SK-N-SH (cell line): ENCODE measurements around the gene PPID. TPM values are rescaled to one million over a fixed set of nuclear protein-coding genes. Genes with fewer than 3 reads are reported as not detected.

Source experiments
- CTCF ChIA-PET: fragments of 300-600, 350-600 bp; formaldehyde crosslinking; extraction: SDS; loops from one replicate; lab custom pipeline; 2021; lab: Yijun Ruan, JAX
- POLR2A ChIA-PET: fragments of 350-600 bp; sonication (Branson Sonifier 250); formaldehyde crosslinking; extraction: SDS; loops from one replicate; lab custom pipeline; 2020; ENCODE audit warnings: antibody characterized with exemption, inconsistent platforms; lab: Yijun Ruan, JAX
- DNase-seq: peaks from one replicate; pipeline ENCODE4 v3.0.0; 2012
- H2AFZ ChIP-seq: fragments of 200-600 bp; sonication (generic); 2 replicates; pipeline ENCODE4 v1.8.1; 2016; ENCODE audit warnings: antibody characterized with exemption, mild to moderate bottlenecking, low read depth
- H3F3A ChIP-seq: fragments of 200-600 bp; sonication (generic); replicated peaks from 2 replicates; pipeline ENCODE3; 2016; ENCODE audit warnings: antibody characterized with exemption, mild to moderate bottlenecking; ENCODE audit not compliant: insufficient read depth
- H3K27ac ChIP-seq, 2 experiments: fragments of 200-500 bp in 1 of 2; fragments of 200-600 bp in 1 of 2; sonication (Bioruptor generic) in 1 of 2; sonication (generic), shearing (Covaris generic) in 1 of 2; 2 replicates each; pipeline versions ENCODE4 v1.5.1 to v1.6.1; 2014 to 2016; ENCODE audit warnings: low read depth in 2 of 2, inconsistent platforms in 1 of 2, low read length in 1 of 2, mild to moderate bottlenecking in 1 of 2, mixed read lengths in 1 of 2
- H3K27me3 ChIP-seq: fragments of 200-600 bp; sonication (generic), shearing (Covaris generic); 2 replicates; pipeline ENCODE4 v1.6.1; 2016; ENCODE audit warnings: mixed run types; ENCODE audit not compliant: insufficient read depth
- H3K36me3 ChIP-seq, 2 experiments: fragments of 200-500 bp in 1 of 2; fragments of 200-600 bp in 1 of 2; sonication (Bioruptor generic) in 1 of 2; sonication (generic) in 1 of 2; replicated peaks in 1 of 2; 2 replicates each; pipeline versions ENCODE3 to v1.5.1; 2014 to 2016; ENCODE audit warnings: low read length in 1 of 2, mild to moderate bottlenecking in 1 of 2; ENCODE audit not compliant: insufficient read depth in 2 of 2, control insufficient read depth in 1 of 2
- H3K4me1 ChIP-seq, 2 experiments: fragments of 200-500 bp in 1 of 2; fragments of 200-600 bp in 1 of 2; sonication (Bioruptor generic) in 1 of 2; sonication (generic), shearing (Covaris generic) in 1 of 2; 2 replicates each; pipeline versions ENCODE4 v1.5.1 to v1.6.1; 2014 to 2016; ENCODE audit warnings: low read depth in 1 of 2, low read length in 1 of 2, mixed run types in 1 of 2; ENCODE audit not compliant: insufficient read depth in 2 of 2, control insufficient read depth in 1 of 2
- H3K4me2 ChIP-seq: fragments of 200-600 bp; sonication (generic), shearing (Covaris generic); 2 replicates; pipeline ENCODE4 v1.6.1; 2017; ENCODE audit warnings: mixed run types
- H3K4me3 ChIP-seq, 2 experiments: fragments of 200-500 bp in 1 of 2; fragments of 200-600 bp in 1 of 2; sonication (Bioruptor generic) in 1 of 2; sonication (generic), shearing (Covaris generic) in 1 of 2; 2 replicates each; pipeline versions ENCODE4 v1.5.1 to v1.8.1; 2014 to 2016; ENCODE audit warnings: low read depth in 2 of 2, inconsistent platforms in 1 of 2, low read length in 1 of 2, mild to moderate bottlenecking in 1 of 2, mixed read lengths in 1 of 2, moderate library complexity in 1 of 2
- H3K79me2 ChIP-seq: fragments of 200-600 bp; sonication (generic); 2 replicates; pipeline ENCODE4 v1.8.1; 2017; ENCODE audit warnings: mild to moderate bottlenecking; ENCODE audit not compliant: insufficient read depth
- H3K9ac ChIP-seq: fragments of 200-600 bp; sonication (generic); 2 replicates; pipeline ENCODE4 v1.6.1; 2017; ENCODE audit warnings: mixed run types
- H3K9me2 ChIP-seq: fragments of 200-600 bp; sonication (generic); 2 replicates; pipeline ENCODE4 v1.6.1; 2017; ENCODE audit warnings: mixed run types
- H3K9me3 ChIP-seq: fragments of 200-600 bp; sonication (generic); 2 replicates; pipeline ENCODE4 v1.6.1; 2017; ENCODE audit warnings: mixed run types, mild to moderate bottlenecking, moderate library complexity
- H4K20me1 ChIP-seq: fragments of 200-600 bp; sonication (generic); 2 replicates; pipeline ENCODE4 v1.6.1; 2017; ENCODE audit warnings: mild to moderate bottlenecking, mixed run types; ENCODE audit not compliant: insufficient read depth
- CTCF ChIP-seq: fragments of 200-600 bp; sonication (generic); IDR thresholded peaks from 2 replicates; pipeline ENCODE4 v1.6.1; 2017; ENCODE audit warnings: antibody characterized with exemption, mild to moderate bottlenecking, moderate library complexity
- ELF1 ChIP-seq: IDR thresholded peaks from 2 replicates; pipeline ENCODE4 v1.4.0; 2012
- EP300 ChIP-seq, 2 experiments: IDR thresholded peaks; 2 replicates each; pipeline versions ENCODE4 v1.4.0 to v1.6.1; 2012; ENCODE audit warnings: borderline replicate concordance in 1 of 2, low read depth in 1 of 2, low read length in 1 of 2
- GABPA ChIP-seq: IDR thresholded peaks from 2 replicates; pipeline ENCODE4 v1.4.0; 2012; ENCODE audit warnings: low read depth, mild to moderate bottlenecking
- GATA2 ChIP-seq: sonication (generic); formaldehyde crosslinking; IDR thresholded peaks from 2 replicates; pipeline ENCODE4 v1.5.0; 2020; ENCODE audit warnings: mild to moderate bottlenecking, missing genetic modification reagents
- JUND ChIP-seq: IDR thresholded peaks from 2 replicates; pipeline ENCODE4 v1.4.0; 2012
- MAX ChIP-seq: IDR thresholded peaks from 2 replicates; pipeline ENCODE4 v1.4.0; 2012; ENCODE audit warnings: low read depth
- MXI1 ChIP-seq: IDR thresholded peaks from 2 replicates; pipeline ENCODE4 v1.6.1; 2012; ENCODE audit warnings: mild to moderate bottlenecking, low read depth, low read length, improper control_type of control experiment
- NFIC ChIP-seq: IDR thresholded peaks from 2 replicates; pipeline ENCODE4 v1.4.0; 2012; ENCODE audit warnings: borderline replicate concordance
- PBX3 ChIP-seq: IDR thresholded peaks from 2 replicates; pipeline ENCODE4; 2012
- POLR2AphosphoS5 ChIP-seq: IDR thresholded peaks from 2 replicates; pipeline ENCODE4 v1.6.1; 2012; ENCODE audit warnings: low read depth, low read length
- RAD21 ChIP-seq: IDR thresholded peaks from 2 replicates; pipeline ENCODE4 v1.6.1; 2012; ENCODE audit warnings: mild to moderate bottlenecking, low read length
- REST ChIP-seq: IDR thresholded peaks from 2 replicates; pipeline ENCODE4 v1.6.1; 2012; ENCODE audit warnings: mild to moderate bottlenecking, low read depth, low read length, moderate library complexity
- RFX5 ChIP-seq: IDR thresholded peaks from 2 replicates; pipeline ENCODE4 v1.6.1; 2012; ENCODE audit warnings: mild to moderate bottlenecking, improper control_type of control experiment, low read length
- RXRA ChIP-seq: IDR thresholded peaks from 2 replicates; pipeline ENCODE4 v1.4.0; 2012; ENCODE audit warnings: low read depth, mild to moderate bottlenecking, borderline replicate concordance
- SIN3A ChIP-seq: IDR thresholded peaks from 2 replicates; pipeline ENCODE4 v1.6.1; 2012; ENCODE audit warnings: low read depth, mild to moderate bottlenecking, low read length, moderate library complexity, borderline replicate concordance
- TCF12 ChIP-seq: IDR thresholded peaks from 2 replicates; pipeline ENCODE4 v1.4.0; 2012
- USF1 ChIP-seq: IDR thresholded peaks from 2 replicates; pipeline ENCODE4 v1.4.0; 2012; ENCODE audit warnings: low read depth, borderline replicate concordance
- USF2 ChIP-seq: fragments of 150-350 bp; IDR thresholded peaks from 2 replicates; pipeline ENCODE4 v1.6.1; 2017; ENCODE audit warnings: antibody characterized with exemption, low read length, low read depth, borderline replicate concordance
- ZBTB33 ChIP-seq: IDR thresholded peaks from 2 replicates; pipeline ENCODE4 v1.4.0; 2012; ENCODE audit warnings: low read depth, borderline replicate concordance
- WGBS: methylation state at CpG from one replicate; pipeline ENCODE4 v1.1.6; 2017; ENCODE audit warnings: low lambda C conversion rate; 5-methylcytosine and 5-hydroxymethylcytosine counted together
- polyA plus RNA-seq, 3 experiments: library from polyadenylated mRNA; depleted of rRNA; stranded (reverse); fragments of >200 nt; gene quantifications; 2 replicates each; pipeline ENCODE4 v1.2.3, GENCODE V29; 2012

PPID gene
- polyA plus RNA-seq, 1 of the 3 experiments (the other 2 are of a cell fraction), result 20.2 TPM

- ChIA-PET POLR2A (no interaction called here), CTCF (interaction anchor here (0.7 to 1.4 kb wide), 5 partner anchors 9 to 82 kb away, joined by 3 to 6 read pairs (median 3); no protein-coding TSS in a partner anchor)
- Histone ChIP-seq H3K4me3 (peak within 1 kb of the TSS; percentile 89 to 98), H3K27ac (peak within 1 kb of the TSS; percentile 91 to 92), H3K4me2 (peak within 1 kb of the TSS; percentile 90), H3K4me1 (peaks cover 14 to 16% of the 10 kb centered on the region in 2 experiments; a peak in 3 of 4 replicates), H3K9me2 (no peaks in the 10 kb centered on the region), H4K20me1 (peaks cover 17% of the 10 kb centered on the region; the same call in 1 of the 2 replicates), H3K79me2 (peaks cover 50% of the 10 kb centered on the region), H3K9ac (peak within 1 kb of the TSS; percentile 91), H3F3A (peaks cover 23% of the 10 kb centered on the region), H3K27me3 (no peaks in the 10 kb centered on the region), H3K9me3 (no peaks in the 10 kb centered on the region), H2AFZ (peak within 1 kb of the TSS; percentile 82), H3K36me3 (peaks cover 12 to 16% of the 10 kb centered on the region in 2 experiments)
- WGBS, result 2% methylated on average over 45 of the region's 60 CpGs
- DNase-seq, result peak; percentile 95
- peak; percentile 98 for TF ChIP-seq ELF1
- peak; percentile 70; the same call in 1 of the 2 replicates for TF ChIP-seq SIN3A
- peak; percentile 5 to 15; a peak in 2 of 4 replicates for TF ChIP-seq EP300 (IDR thresholded peaks at IDR 0.05; ENCODE audit: borderline replicate concordance in 1 of 2, low read depth in 1 of 2, low read length in 1 of 2)
- no peak; the same call in 1 of the 2 replicates for TF ChIP-seq POLR2AphosphoS5
- no peak for TF ChIP-seq NFIC
- no peak for TF ChIP-seq REST
- TF ChIP-seq PBX3, result peak; percentile 27; the same call in 1 of the 2 replicates
- peak; percentile 48; the same call in 1 of the 2 replicates for TF ChIP-seq RXRA
- peak; percentile 87 for TF ChIP-seq GATA2 (CRISPR knock-in tag)
- TF ChIP-seq RFX5, result peak; percentile 73; the same call in 1 of the 2 replicates
- no peak; the same call in 1 of the 2 replicates for TF ChIP-seq JUND
- 0 out of 2 replicates have a peak, but pooled peaks have one; percentile 22 for TF ChIP-seq RAD21
- TF ChIP-seq CTCF, result peak; percentile 76
- peak; percentile 28; the same call in 1 of the 2 replicates for TF ChIP-seq TCF12
- TF ChIP-seq MXI1, result peak; percentile 72; the same call in 1 of the 2 replicates
- peak; percentile 85 for TF ChIP-seq ZBTB33
- 0 out of 2 replicates have a peak, but pooled peaks have one; percentile 8 for TF ChIP-seq USF1
- peak; percentile 74 for TF ChIP-seq GABPA
- peak; percentile 30; the same call in 1 of the 2 replicates for TF ChIP-seq MAX
- TF ChIP-seq USF2, result no peak
Measured at GRCh38 chr4:158671915-158672806, 51.0 kb downstream of the PPID start, which contains the start of gene ETFDH. TSS of gene ETFDH (plus strand) at chr4:158672296. CDS start at chr4:158672457, 161 bp downstream.
